22Rv1 (cell line): ENCODE data around the gene ATP7A.

Experiments
- H3K27ac ChIP-seq: fragments of 450-650 bp; 2 replicates; pipeline ENCODE4 v1.5.1; 2017
- ZFX ChIP-seq: fragments of 450-650 bp; IDR thresholded peaks from 2 replicates; pipeline ENCODE4 v1.6.1; 2017; ENCODE audit warnings: antibody characterized with exemption, borderline replicate concordance
- TF ChIP-seq, protein P1 (sequence below): fragments of 450-650 bp; IDR thresholded peaks from 2 replicates; pipeline ENCODE4 v1.5.1; 2017; ENCODE audit warnings: mild to moderate bottlenecking

The ATP7A gene

DNA sequence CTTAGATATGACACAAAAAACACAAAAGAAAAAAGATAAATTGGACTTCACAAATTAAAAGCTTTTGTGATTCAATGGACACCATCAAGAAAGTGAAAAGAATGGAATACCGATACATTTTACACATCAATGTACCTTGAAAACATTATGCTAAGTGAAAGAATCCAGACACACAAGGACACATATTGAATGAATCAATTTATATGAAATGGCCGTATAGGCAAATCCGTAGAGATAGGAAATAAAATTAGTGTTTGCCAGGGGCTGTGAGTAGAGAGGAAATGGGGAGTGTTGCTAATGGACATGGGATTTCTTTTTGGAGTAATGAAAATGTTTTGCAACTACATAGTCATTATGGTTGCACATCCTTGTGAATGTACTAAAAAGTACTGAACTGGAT is 55.9 kb downstream of the ATP7A start:
- H3K27ac ChIP-seq = no peak overlapping the region

DNA sequence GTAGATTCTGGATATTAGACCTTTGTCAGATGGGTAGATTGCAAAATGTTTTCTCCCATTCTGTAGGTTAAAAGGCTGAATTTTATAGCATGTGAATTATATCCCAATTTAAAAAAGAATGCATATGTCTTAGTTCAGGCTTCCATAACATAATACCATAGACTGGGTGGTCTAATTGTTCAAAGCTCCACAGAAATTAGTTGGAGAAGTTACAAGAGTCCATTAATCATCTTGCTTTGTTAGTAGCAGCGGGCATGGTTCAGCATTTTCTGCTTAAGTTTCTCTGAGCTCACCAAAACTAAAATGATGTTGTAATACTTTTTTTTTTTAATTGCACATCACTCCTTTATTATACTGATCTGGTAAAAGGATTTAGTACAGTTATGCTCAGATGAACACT is 57.1 kb downstream of the ATP7A start:
- no peak for TF ChIP-seq ZFX
- TF ChIP-seq, protein P1, sequence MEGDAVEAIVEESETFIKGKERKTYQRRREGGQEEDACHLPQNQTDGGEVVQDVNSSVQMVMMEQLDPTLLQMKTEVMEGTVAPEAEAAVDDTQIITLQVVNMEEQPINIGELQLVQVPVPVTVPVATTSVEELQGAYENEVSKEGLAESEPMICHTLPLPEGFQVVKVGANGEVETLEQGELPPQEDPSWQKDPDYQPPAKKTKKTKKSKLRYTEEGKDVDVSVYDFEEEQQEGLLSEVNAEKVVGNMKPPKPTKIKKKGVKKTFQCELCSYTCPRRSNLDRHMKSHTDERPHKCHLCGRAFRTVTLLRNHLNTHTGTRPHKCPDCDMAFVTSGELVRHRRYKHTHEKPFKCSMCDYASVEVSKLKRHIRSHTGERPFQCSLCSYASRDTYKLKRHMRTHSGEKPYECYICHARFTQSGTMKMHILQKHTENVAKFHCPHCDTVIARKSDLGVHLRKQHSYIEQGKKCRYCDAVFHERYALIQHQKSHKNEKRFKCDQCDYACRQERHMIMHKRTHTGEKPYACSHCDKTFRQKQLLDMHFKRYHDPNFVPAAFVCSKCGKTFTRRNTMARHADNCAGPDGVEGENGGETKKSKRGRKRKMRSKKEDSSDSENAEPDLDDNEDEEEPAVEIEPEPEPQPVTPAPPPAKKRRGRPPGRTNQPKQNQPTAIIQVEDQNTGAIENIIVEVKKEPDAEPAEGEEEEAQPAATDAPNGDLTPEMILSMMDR = no peak
- H3K27ac ChIP-seq = no peak overlapping the region

More for the DNA sequence above, 55.9 kb downstream of the ATP7A start:
- no peak for TF ChIP-seq ZFX
- TF ChIP-seq, protein P1 = no peak

DNA sequence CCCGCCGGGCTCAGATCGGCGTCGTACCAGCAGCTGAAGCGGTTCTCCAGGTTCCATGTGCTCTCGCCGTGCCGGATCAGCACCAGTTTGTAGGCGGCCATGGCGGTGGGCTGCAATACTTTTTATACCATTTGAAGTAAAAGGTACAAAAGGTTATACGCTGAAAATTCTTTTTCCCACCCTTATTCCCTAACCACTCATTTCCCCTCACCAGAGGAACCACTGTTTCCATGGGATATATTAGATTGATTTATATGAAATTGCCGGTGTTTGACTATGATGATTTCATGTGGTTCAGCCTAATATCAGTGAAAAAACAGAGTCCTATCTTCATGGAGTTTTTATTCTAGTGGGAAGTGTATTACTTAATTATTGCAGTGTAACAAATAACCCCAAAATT is 59.0 kb downstream of the ATP7A start, which contains the start of gene PGAM4:
Gene PGAM4 (minus strand): TSS at position 101 of the 400 bp plus-strand sequence. CDS start 0 bp downstream, at position 101.
- no peak within 1 kb of the TSS for H3K27ac ChIP-seq
- no peak for TF ChIP-seq ZFX
- TF ChIP-seq, protein P1 = no peak

DNA sequence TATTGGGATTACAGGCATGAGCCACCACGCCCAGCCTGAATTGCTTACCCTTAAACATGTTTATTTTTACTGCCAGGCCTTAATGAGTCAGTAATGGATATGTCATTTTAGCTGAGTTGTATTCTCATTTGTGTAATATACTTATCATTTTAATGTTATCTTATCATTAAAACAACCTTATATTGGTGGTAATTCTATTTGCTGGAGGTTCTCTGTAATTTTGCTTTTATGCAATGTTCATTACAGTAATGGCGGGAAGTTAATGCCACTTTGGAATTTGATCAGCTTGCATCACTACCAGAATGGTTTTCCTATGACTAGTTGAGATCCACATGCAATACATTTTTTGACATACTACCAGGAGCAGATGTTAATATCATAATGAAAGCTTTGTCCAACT is 65.3 kb downstream of the ATP7A start:
- no peak overlapping the region for H3K27ac ChIP-seq
- no peak for TF ChIP-seq ZFX
- TF ChIP-seq, protein P1 = no peak

DNA sequence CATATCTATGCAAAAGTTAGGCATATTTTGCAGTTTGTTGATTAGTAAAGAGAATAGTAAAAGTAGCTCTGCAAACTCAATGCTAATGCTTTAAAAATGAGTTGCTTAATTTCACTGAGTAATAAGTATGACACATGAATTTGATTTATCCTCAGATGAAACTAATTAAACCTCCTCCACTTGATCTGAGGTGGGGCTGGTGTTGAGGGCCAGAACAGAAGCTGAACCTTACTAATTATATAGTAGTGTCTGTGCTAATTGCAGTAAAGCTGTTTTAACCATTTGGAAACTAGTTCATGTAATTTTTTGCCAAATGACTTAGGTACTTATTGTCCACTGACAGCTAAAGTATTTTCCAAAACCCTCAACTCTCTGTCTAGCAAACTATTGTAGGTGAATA is 66.6 kb downstream of the ATP7A start:
- no peak overlapping the region for H3K27ac ChIP-seq
- no peak for TF ChIP-seq ZFX
- TF ChIP-seq, protein P1 = no peak

DNA sequence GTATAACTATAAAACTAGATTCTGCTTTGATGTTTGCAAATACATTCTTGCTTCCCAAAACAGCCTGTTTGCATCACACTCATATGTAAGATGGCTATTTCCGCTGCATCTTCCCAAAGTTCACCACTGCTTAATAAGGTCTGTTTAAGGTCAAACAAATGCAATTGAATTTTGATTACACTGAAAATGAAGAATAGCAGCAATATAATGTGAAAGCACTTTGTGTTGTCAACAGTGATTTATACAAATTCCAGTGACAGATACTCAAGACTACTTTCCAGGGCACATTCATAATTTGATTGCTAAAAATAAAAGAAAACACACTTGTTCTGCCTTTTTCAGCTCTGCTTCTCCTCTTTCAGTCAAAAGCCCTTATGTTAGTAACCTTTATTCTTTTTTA is 67.0 kb downstream of the ATP7A start:
- H3K27ac ChIP-seq = no peak overlapping the region
- TF ChIP-seq ZFX = no peak
- TF ChIP-seq, protein P1 = no peak

DNA sequence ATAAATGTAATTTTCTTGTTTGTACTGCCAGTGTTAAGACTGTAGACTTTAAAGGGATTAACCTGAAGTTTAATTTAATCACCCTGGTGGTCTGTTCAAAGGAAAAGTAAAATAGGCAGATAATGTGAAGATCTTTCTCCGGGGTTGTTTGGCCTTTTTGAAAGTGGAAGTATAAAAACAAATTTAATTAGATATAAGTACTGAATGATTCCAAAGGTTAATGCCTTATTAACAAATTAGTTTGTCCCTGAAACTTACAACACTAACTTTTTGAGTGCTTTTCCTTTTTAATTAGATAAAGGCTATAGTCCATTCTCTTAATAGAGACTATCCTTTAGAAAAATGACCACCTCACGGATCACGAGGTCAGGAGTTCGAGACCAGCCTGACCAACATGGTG is 69.4 kb downstream of the ATP7A start:
- H3K27ac ChIP-seq = no peak overlapping the region
- TF ChIP-seq, protein P1 = no peak
